DMS114 treated with DMSO at 0.1 percent for 48 hours (cell line): ENCODE data around the gene PLA2G4C.

Experiments
- DNase-seq: peaks from one replicate; lab custom pipeline; 2025; ENCODE audit not compliant: unreplicated experiment; lab: John Stamatoyannopoulos, UW

The PLA2G4C gene

DNA sequence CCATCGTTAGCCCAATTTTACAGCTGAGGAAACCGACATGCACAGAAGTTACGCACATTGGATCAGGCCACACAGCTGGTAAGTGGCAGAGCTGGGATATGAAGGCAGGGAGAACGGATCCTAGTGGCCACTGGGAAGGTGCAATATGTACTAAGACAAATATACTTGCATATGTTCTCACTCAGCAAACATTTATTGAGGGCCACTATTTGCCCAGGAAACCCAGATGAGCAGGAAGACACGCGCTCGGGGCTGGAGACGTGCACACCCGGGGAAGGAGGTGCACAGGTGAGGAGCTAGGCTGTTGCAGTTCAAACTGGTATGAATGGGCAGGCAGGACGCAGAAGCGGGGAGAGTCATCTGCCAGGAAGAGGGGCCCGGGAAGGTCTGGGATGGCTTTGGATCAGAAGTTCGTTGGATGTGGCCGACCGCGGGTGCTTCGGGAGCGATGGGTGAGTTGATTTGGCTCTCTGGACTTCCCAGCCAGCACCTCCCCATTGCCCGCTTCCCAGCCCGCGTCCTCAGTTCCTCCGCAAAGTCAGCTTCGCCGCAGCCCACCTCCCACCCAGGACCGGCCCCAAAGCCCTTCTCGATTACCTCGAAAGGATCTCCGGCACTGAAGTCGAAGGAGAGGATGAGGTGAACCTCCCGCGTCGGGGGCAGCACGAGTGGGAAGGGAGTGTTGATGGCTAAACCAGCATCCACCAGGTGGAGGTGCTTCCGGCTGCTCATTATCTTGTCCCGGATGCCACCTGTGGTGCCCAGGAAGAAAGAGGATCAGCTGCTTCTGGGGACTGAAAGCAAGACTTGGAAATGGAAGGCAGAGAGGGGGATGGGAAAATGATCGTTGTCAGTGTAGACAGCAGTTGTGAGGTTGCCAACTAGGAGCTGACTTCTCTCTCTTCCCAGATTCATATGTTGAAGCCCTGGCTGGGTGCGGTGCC is 48.9 kb downstream of the PLA2G4C start:
- DNase-seq: no peak

DNA sequence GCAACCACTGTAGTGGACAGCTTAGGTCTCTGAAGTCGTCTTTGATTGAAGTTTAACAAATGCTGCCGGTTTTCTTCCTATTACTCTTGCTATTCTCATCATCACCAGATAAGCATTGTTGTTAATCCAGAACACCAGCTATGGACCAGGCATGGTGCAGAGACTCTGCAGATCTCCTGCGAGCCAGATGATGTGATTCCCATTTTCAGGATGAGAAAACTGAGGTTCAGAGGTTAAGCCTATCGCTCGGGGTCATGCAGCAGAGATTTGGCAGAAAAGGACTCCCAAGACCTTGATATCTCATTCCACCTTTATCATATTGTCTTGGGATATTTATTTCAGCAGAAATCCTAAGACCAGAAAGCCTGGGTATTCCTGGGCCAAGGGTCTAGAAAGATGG is 50.2 kb downstream of the PLA2G4C start:
- DNase-seq: no peak

DNA sequence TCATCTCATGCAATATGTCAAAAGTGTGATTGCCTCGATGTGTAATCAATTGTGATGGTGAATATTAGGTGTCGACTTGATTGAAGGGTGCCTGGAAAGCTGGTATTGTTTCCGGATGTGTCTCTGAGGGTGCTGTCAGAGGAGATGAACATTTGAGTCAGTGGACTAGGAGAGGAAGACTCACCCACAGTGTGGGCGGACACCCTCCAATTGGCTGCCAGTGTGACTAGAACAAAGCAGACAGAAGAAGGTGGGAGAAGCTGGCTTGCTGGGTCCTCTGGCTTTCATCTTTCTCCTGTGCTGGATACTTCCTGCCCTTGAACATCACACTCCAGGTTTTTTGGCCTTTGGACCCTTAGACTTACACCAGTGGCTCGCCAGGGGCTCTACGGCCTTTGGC is 51.3 kb downstream of the PLA2G4C start:
- no peak for DNase-seq

DNA sequence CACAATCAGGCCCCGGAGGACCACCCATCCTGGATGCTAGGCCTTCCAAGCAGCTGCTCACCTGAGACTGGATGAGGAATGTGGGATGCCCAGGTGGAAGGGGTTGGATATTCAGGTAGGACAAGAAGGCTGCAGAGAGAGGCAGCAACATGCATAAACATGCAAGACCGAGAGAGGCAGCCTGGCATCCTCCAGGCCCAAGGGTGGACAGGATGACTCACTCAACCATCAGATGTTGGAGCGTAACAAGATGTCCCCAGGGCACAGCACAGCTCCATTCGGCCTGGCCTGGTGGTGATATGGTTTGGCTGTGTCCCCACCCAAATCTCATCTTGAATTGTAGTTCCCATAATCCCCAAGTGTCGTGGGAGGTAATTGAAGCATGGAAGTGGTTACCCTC is 56.8 kb downstream of the PLA2G4C start:
- DNase-seq: no peak

DNA sequence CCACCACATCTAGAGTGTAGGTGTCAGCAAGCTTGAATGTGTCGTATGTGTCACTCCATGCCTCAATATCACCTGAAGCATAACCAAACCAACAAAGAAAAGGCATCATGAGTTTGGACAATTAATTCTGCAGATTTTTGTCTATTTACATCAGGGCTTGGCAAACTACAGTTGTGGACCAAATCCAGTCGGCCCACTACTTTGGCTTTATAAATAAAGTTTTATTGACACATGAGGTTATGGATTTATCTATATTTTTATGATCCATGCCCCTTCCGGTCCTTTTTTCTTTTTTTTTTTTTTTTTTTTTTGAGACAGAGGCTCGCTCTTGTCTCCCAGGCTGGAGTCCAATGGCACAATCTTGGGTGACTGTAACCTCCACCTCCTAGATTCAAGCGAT is 57.5 kb downstream of the PLA2G4C start:
- DNase-seq: no peak

DNA sequence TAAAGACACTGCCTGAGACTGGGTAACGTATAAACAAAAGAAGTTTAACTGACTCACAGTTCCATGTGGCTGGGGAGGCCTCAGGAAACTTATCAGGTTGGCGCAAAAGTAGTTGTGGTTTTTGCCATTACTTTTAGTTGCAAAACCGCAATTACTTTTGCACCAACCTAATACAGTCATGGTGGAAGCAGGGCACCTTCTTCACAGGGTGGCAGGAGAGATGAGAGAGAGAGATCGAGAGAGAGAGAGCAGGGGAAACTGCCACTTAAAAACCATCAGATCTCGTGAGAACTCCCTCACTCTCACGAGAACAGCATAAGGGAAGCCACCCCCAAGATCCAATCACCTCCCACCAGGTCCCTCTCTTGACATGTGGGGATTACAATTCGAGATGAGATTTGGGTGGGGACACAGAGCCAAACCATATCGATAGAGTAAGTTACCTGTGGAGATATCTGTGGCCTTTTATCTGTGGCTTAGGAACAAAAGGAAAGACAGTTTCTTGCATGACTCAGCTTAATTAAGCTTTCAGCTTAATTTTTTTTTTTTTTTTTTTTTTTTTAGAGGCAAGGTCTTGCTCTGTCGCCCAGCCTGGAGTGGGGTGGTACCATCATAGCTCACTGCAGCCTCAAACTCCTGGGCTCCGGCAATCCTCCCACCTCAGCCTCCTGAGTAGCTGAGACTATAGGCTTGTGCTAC is 59.1 kb downstream of the PLA2G4C start:
- DNase-seq: no peak

DNA sequence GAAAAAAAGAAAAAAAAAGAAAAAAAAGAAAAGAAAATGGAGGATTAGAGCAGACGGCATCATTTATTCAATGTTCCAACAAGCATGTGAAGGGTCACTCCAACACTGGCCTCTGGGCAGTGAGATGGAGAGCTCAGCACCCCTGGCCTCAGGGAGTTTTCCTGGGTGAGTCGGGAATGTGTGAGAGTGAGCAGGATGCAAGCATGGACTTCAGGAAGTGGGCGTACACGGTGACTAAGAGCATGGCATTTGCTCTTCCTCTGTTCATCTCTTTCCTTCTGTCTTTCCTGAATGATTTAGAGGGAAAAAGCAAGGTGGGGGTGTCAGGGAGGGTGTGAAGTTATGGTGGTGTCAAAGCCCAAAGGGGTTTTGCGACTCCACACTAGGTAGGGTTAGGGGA is 66.1 kb downstream of the PLA2G4C start:
- DNase-seq: no peak

DNA sequence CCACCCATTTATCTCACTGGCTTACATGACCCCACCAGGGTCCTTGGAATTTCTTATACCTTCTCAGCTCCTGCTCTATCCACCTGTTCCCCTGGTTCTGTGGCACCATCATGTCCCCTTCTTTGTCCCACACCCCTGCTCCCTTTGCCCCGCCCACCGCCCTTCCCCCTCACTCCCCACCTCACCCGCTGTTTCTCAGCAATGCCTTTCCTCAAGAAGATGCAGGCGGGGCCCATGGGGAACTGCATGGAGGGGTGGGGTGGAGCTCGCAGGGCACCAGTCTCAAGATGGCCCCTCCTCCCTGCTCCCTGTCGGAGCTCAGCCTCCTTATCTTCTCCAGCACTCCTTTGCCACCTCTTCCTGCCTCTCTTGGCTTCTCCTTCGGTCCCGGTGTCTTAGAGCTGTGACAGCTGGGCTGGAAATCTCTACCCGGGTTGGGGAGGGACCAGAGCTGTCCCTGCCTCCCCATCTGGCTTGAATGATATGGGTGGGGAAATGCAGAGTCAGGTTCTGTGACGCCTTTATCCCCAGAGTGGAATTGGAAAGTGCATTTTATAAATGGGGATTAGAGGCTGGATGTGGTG is 66.8 kb downstream of the PLA2G4C start, which contains the start of gene CABP5:
CABP5 (minus strand) TSS at position 405 of the 584 bp plus-strand sequence; CDS start at position 248, 157 bp downstream.
- no peak for DNase-seq

DNA sequence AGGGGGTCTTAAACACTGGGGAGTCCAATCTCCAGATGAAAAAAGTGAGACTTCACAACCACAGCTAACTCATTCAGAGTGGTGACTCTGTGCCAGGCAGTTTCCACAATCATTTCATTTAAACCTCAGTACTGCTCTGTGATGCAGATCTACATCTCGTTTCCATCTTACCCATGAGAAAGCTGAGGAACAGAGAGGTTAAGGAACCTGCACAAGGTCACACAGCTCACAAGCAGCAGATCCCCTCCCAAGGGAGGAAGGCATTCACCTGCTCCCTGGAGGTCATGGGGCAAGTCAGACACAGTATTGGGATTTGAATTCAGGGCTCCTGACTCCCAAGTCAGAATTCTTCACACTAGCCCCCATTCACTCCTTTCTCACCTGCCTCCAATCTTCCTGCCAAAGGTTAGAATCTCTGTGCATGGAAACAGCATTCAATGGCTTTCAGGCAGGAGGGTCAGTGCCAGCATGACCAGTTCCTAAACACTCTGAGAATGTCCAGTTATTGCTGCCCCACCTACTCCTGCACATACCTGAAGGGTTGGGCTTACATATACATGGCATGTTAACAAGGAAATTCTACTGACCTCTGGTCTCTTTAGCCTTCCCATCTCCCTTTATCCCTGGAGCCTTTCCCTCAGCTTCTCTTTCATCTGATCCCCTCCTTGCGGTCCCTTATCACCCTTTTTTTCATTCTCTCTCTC is 68.6 kb downstream of the PLA2G4C start:
- DNase-seq: no peak

DNA sequence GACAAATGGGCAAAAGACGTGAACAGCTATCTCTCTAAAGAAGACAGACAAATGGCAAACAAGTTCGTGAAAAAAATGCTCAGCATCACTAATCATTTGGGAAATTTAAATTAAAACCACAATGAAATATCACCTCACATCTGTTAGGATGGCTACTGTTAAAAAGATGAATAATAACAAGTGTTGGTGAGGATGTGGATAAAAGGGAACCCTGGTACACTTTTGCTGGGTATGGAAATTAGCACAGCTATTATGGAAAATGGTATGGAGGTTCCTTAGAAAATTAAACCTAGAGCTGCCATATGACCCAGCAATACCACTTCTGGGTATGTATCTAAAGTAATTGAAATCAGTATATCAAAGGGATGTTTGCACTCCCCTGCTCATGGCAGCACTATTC is 73.9 kb downstream of the PLA2G4C start:
- DNase-seq: no peak

DNA sequence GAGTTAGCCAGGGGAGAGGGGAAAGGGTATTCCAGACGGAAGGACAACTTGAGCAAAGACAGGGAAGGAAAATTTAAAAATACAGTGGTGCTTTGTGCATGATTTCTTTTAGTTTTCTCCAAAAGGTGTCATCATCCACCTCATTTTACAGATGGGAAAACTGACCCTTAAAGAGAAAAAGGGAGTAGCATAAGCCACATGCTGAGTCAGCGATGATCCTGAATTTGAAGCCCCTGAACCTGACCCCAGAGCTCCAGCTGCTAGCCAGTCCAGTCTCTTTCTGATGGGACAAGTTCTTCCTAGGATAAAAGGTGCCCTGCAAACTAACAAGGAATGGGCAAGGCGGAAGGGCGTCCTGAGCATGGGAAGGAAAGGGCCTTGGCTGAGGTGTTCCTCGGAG is 77.0 kb downstream of the PLA2G4C start:
- no peak for DNase-seq

DNA sequence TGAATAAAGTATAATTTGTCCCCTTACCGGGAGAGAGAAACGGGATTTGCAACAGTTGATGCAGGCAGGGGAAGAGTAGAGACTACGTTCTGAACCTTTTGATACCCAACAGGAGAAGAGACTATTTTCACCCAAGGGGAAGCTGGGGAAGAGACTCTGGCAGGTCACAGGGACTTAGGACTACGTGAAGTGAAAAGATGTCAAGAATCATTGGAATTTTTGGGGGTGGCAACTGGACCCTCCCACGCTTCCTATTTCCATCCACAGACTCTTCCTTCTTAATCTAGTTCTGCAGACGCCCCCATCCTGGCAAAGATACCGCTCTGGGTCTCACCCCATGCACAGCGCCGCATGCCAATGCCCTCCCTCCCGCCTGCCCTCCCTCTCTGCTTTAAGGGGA is 80.5 kb downstream of the PLA2G4C start:
- DNase-seq: no peak

DNA sequence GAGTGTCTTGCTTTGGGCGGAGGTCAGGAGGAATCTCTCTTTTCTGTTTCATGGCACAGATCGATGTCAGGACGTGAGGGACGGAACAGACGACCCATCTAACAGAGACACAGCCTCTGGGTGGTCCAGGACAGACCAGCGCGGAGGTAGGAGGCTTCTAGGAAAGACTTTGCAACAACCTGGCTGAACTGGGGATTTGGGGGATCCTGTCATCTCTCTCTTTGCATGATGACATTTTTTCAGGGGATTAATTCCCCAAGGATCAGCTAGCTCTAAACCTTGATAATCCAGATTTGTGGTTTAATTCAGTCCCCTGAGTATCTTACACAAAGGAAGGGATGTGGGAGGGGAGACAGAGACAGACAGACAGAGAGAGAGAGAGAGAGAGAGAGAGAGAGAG is 81.2 kb downstream of the PLA2G4C start:
- no peak for DNase-seq

DNA sequence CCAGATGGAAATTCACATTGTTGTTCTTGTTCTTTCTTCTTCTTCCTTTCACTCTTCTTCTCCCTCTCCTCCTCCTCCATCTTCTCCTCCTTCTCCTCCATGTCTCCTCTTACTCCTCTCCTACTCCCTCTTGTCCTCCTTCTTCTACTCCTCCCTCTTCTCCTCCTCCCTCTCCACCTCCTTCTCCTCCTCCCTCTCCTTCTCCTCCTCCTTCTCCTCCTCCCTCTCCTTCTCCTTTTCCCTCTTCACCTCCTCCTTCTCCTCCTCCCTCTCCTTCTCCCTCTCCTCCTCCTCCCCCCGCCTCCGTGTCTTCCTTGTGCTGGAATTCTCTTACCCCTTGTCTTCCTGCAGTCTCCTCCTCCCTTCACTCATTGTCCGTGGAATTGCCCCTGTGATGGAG is 85.1 kb downstream of the PLA2G4C start:
- DNase-seq: no peak

DNA sequence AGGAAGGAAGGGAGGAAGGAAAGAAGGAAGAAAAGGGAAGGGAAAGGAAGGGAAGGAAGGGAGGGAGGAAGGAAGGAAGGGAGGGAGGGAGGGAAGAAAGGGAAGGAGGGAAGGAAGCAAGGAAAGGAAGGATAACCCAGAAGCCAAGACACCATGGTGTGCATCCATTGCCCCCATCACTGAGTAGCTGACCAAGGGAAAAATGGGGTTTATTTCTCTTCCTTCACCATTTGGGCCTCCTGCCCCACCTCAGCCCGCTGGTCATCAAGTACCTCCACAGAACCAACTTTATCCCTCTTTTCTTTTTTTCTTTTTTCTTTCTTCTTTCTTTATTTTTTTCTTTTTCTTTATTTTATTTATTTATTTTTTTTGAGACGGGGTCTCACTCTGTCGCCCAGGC is 87.1 kb downstream of the PLA2G4C start:
- no peak for DNase-seq

DNA sequence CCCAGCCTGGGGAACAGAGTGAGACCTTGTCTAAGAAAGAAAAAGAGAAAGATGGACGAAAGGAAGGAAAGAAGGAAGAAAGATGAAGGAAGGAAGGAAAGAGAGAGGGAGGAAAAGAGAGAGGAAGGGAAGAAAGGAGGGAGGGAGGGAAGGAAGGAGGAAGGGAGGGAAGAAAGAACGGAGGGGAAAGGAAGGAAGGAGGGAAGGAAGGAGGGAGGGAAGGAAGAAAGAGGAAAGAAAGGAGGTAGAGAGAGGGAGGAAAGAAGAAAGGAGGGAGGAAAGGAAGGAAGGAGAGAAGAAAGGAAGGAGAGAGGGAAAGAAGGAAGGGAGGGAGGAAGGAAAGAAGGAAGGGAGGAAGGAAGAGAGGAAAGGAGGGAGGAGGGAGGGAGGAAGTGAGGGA is 87.6 kb downstream of the PLA2G4C start:
- no peak for DNase-seq

DNA sequence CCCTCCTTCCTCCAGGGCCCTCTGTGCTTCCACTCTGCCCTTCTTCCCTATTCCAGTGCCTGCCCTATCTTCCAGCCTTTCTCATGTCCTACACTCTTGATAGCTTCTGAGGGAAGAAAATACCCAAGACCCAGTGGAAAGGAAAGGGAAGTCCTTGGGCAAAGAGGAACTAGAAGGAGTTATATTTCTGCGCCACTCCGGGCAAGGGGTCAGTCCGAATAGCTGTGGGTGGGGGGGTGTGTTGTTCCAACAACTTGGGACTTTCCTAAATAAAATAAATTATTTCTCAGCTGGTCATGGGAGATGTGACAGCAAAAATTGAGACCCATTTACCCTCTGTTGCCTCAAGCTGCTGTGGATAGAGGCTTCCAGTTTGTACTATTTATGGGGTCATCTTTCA is 89.9 kb downstream of the PLA2G4C start:
- no peak for DNase-seq

DNA sequence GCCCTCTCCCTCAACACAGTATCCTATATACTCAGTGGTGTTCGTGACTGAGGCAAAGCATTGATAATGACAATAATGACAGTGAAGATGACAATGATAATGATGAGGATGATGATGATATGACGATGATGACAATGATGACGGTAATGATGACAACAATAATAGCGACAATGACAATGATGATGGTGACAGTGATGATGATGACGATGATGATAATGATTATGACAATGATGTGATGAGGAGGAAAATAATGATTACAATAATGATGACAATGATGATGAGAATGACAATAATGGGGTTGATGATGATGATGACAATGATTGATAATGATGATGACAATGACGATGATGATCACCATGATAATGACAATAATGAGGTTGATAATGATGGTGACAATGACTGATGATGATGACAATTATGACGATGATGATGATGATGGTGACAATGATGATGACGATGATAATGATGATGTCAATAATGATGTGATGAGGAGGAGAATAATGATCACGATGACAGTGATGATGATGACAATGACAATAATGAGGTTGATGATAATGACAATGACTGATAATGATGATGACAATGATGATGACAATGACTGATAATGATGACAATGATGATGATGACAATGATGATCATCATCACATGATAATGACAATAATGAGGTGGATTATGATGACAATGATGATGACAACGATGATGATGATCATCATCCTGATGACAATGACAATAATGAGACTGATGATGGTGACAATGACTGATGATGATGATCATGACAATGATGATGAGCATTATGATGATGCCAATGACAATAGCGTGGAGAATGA is 99.5 kb downstream of the PLA2G4C start:
- DNase-seq: no peak

DNA sequence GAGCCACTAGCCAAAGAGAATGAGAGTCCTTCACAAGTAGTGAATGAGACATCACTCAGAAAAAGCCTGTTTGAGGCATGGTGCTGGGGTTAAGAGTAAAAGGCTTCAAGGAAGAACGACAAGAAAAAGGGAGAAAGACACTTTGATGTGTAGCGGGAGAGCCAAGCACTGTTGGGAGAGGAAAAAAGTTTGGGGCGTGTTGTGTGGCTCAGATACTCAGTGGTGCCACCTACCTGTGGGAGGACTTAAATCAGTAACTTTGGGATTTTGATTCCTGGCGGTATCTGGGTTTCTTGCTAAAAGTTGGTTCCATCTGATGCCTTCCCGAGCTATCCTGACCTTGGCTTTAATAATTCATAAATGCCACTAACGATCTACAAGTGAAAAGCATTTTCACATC is 103.9 kb downstream of the PLA2G4C start:
- DNase-seq: no peak

DNA sequence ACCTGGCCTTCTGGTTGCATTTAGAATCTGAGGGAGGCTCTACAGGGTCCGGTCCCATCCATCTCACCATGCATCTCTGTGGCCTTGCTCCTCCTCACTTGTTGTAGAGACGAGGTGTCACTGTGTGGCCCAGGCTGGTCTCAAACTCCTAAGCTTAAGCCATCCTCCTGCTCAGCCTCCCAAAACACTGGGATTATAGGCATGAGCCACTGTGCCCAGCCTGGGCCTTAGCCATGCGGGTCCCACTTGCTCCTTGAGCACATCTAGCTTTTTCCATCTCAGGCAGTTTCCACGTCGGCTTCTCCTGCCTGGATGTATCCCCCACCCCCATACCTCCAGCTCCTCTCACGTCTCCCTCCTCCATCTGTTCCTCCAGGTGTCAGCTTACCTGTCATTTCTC is 106.4 kb downstream of the PLA2G4C start:
- no peak for DNase-seq
